ENCODE results near the gene COL24A1.
"Not testable (repeated sequence)": the region's sequence is repeated elsewhere in the genome, so short reads cannot be mapped to it uniquely, and the experiment has no call there.

Gene COL24A1

DNA sequence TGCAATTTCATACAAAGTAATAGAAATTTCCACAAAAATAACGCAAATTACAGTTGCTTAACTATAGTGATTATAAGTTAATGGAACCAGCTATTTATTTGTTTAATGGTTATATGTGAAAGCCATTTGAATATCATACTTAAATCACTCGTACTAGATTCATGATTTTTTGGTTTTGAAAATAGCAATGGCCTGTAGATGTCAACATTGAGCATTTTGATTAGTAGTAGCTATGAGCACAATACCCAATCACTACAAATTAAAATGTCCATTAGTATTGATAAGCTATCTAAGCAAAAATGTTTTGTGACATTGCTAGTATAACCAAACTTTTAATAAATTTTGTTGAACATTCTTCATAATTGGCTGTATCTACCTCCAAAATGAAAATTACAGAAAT is 10.0 kb downstream of the COL24A1 start:
- no peak for DNase-seq (ENCODE audit: extremely low read depth, low read depth)
- peak; percentile 3 for TF ChIP-seq CTCF (IDR thresholded peaks at IDR 0.05; ENCODE audit: low read depth, low read length)

GRCh38 chr1:86140281-86140880 is 16.2 kb downstream of the COL24A1 start:
- DNase-seq (ENCODE audit: extremely low read depth, low read depth) = no peak
- no peak for TF ChIP-seq CTCF (IDR thresholded peaks at IDR 0.05; ENCODE audit: low read depth, low read length)

- TF ChIP-seq CTCF (IDR thresholded peaks at IDR 0.05; ENCODE audit: low read depth, low read length) = no peak
- no peak for DNase-seq (ENCODE audit: extremely low read depth, low read depth)
Measured at GRCh38 chr1:86138746-86139145, 17.8 kb downstream of the COL24A1 start.

GRCh38 chr1:86137436-86137835 is 19.1 kb downstream of the COL24A1 start:
- no peak for DNase-seq (ENCODE audit: extremely low read depth, low read depth)
- TF ChIP-seq CTCF (IDR thresholded peaks at IDR 0.05; ENCODE audit: low read depth, low read length) = no peak

- TF ChIP-seq CTCF (IDR thresholded peaks at IDR 0.05; ENCODE audit: low read depth, low read length) = no peak
- DNase-seq (ENCODE audit: extremely low read depth, low read depth) = no peak
Measured at GRCh38 chr1:86119214-86119764, 37.3 kb downstream of the COL24A1 start.

- no peak for TF ChIP-seq CTCF (IDR thresholded peaks at IDR 0.05; ENCODE audit: low read depth, low read length)
- DNase-seq (ENCODE audit: extremely low read depth, low read depth) = no peak
Measured at GRCh38 chr1:86114816-86115400, 41.7 kb downstream of the COL24A1 start.

DNA sequence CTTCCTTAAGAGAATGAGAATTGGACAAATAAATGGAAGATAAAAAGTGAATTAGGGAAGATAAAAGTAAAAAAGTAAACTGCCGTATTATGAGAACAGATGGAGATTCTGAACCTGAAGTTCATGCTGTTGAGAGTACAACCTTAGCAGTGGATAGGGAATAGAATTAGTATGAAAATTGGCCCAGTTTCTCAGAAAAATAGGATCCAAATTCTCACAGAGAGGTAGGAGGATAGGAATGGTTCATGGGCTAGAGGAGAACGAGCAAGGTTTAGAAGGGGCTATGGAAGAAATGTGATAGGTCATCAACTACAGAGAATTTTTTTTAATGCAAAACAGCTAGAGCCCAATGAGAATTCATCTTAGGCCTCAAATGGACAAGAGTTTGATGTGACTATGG is 42.3 kb downstream of the COL24A1 start:
- TF ChIP-seq CTCF (IDR thresholded peaks at IDR 0.05; ENCODE audit: low read depth, low read length) = no peak
- no peak for DNase-seq (ENCODE audit: extremely low read depth, low read depth)

- not testable (repeated sequence) for DNase-seq (ENCODE audit: extremely low read depth, low read depth)
Measured at GRCh38 chr1:86111590-86111989, 45.0 kb downstream of the COL24A1 start.

Data from AG09319 (cell line).